Activated CD8-positive, alpha-beta T cell treated with anti-CD3 and anti-CD28 coated beads for 36 hours (primary cell): ENCODE data around the gene ADIPOR1. TPM values are rescaled to one million over a fixed set of nuclear protein-coding genes. Genes with fewer than 3 reads are reported as not detected.

ENCODE experiments used
- ATAC-seq: fragments of 200-7000 bp; cut with Tn5 transposase; one replicate; pipeline ENCODE4 v1.10.0; 2021; ENCODE audit warnings: mild to moderate bottlenecking, moderate library complexity
- CTCF ChIA-PET: fragments of 350-600 bp; sonication (Branson Sonifier 250); formaldehyde crosslinking; loops from one replicate; lab custom pipeline; 2021; ENCODE audit warnings: antibody characterized with exemption; lab: Charles Lee
- POLR2A ChIA-PET: fragments of 350-600 bp; sonication (Branson Sonifier 250); formaldehyde crosslinking; loops from one replicate; lab custom pipeline; 2021; ENCODE audit warnings: antibody characterized with exemption; lab: Charles Lee
- DNase-seq: peaks from one replicate; pipeline ENCODE4 v3.0.0-alpha.2; 2020
- H3K27ac Mint-ChIP-seq: one replicate; pipeline ENCODE4 v1.8.0; 2021; ENCODE audit warnings: mild to moderate bottlenecking, mixed read lengths
- H3K27me3 Mint-ChIP-seq: one replicate; pipeline ENCODE4 v1.8.0; 2021; ENCODE audit warnings: mixed read lengths
- H3K36me3 Mint-ChIP-seq: one replicate; pipeline ENCODE4 v1.8.0; 2021; ENCODE audit warnings: low read depth, mixed read lengths
- H3K4me1 Mint-ChIP-seq: one replicate; pipeline ENCODE4 v1.8.0; 2021; ENCODE audit warnings: low read depth, mixed read lengths
- H3K4me3 Mint-ChIP-seq: one replicate; pipeline ENCODE4 v1.8.0; 2021; ENCODE audit warnings: mild to moderate bottlenecking, moderate library complexity, mixed read lengths
- H3K9me3 Mint-ChIP-seq: one replicate; pipeline ENCODE4 v1.8.0; 2021; ENCODE audit warnings: mixed read lengths
- intact Hi-C: fragments of 100-400 bp; cut with micrococcal nuclease; formaldehyde crosslinking; loops from one replicate; pipeline ENCODE4 v1.10.0; 2022
- total RNA-seq, 2 experiments: library from RNA; stranded (reverse); gene quantifications; one replicate each; pipeline ENCODE4 v1.2.3, GENCODE V29; 2021
- TF ChIP-seq, protein P1 (sequence below): fragments of 200-600 bp; IDR thresholded peaks from one replicate; pipeline ENCODE4 v1.8.0; 2022; ENCODE audit warnings: antibody characterized with exemption, mild to moderate bottlenecking

ADIPOR1 gene
- total RNA-seq, 2 experiments from 2014 or later: 64.8 to 67.0 TPM

GRCh38 chr1:202982715-202983430 is 24.8 kb upstream of the ADIPOR1 start:
- CTCF ChIA-PET: interaction anchor here (1.2 kb wide), 1 partner anchor 16 kb away, joined by 3 read pairs; no protein-coding TSS in a partner anchor

GRCh38 chr1:202981939-202982338 is 23.8 kb upstream of the ADIPOR1 start:
- no peak overlapping the region for H3K27ac Mint-ChIP-seq
- CTCF ChIA-PET: interaction anchor here (0.7 to 1.7 kb wide), 3 partner anchors 8 to 17 kb away, joined by 5 to 9 read pairs (median 5); no protein-coding TSS in a partner anchor
- no peaks in the 10 kb centered on the region for H3K9me3 Mint-ChIP-seq
- POLR2A ChIA-PET: interaction anchor here (1.1 kb wide), 1 partner anchor 325 kb away, joined by 4 read pairs; no protein-coding TSS in a partner anchor
- H3K27me3 Mint-ChIP-seq: peaks cover 18% of the 10 kb centered on the region
- DNase-seq: no peak
- ATAC-seq: no peak
- intact Hi-C loops: no loop called here
- no peaks in the 10 kb centered on the region for H3K36me3 Mint-ChIP-seq
- TF ChIP-seq, protein P1, sequence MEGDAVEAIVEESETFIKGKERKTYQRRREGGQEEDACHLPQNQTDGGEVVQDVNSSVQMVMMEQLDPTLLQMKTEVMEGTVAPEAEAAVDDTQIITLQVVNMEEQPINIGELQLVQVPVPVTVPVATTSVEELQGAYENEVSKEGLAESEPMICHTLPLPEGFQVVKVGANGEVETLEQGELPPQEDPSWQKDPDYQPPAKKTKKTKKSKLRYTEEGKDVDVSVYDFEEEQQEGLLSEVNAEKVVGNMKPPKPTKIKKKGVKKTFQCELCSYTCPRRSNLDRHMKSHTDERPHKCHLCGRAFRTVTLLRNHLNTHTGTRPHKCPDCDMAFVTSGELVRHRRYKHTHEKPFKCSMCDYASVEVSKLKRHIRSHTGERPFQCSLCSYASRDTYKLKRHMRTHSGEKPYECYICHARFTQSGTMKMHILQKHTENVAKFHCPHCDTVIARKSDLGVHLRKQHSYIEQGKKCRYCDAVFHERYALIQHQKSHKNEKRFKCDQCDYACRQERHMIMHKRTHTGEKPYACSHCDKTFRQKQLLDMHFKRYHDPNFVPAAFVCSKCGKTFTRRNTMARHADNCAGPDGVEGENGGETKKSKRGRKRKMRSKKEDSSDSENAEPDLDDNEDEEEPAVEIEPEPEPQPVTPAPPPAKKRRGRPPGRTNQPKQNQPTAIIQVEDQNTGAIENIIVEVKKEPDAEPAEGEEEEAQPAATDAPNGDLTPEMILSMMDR: no peak
- no peaks in the 10 kb centered on the region for H3K4me1 Mint-ChIP-seq
- H3K4me3 Mint-ChIP-seq: no peak overlapping the region

More at GRCh38 chr1:202982715-202983430, 24.8 kb upstream of the ADIPOR1 start:
- ATAC-seq: no peak
- POLR2A ChIA-PET: interaction anchor here (0.6 kb wide), 1 partner anchor 707 kb away, joined by 3 read pairs; no protein-coding TSS in a partner anchor
- no peaks in the 10 kb centered on the region for H3K9me3 Mint-ChIP-seq
- no peaks in the 10 kb centered on the region for H3K36me3 Mint-ChIP-seq
- TF ChIP-seq, protein P1: no peak
- no peak for DNase-seq
- intact Hi-C loops: no loop called here
- H3K27ac Mint-ChIP-seq: no peak overlapping the region
- no peak overlapping the region for H3K4me3 Mint-ChIP-seq
- H3K4me1 Mint-ChIP-seq: no peaks in the 10 kb centered on the region
- H3K27me3 Mint-ChIP-seq: peaks cover 13% of the 10 kb centered on the region

DNA sequence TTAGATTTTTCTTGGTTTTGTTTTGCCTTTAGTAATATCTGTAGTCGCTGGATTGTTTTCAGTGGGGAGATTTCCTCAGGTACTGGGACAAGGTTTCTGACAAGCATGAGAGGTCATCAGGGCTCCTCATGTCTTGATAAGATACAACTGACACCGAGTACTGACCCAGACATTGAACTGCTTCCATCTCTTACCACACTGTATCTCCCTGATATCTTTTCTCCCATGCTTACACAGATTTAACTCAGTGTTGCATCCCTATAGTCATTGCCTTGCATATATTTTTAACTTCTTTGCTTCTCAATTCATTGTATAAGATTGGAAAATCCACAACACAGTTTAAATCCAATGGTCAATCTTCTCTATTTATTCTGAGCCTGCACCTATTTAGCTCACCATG is 21.3 kb upstream of the ADIPOR1 start:
- intact Hi-C loops: no loop called here
- TF ChIP-seq, protein P1: no peak
- Mint-ChIP-seq H3K36me3 (no peaks in the 10 kb centered on the region), H3K27ac (no peak overlapping the region), H3K4me1 (no peaks in the 10 kb centered on the region), H3K27me3 (peaks cover 21% of the 10 kb centered on the region), H3K9me3 (no peaks in the 10 kb centered on the region), H3K4me3 (no peak overlapping the region)
- CTCF ChIA-PET: no interaction called here
- ATAC-seq (no peak), DNase-seq (no peak)
- POLR2A ChIA-PET: no interaction called here

DNA sequence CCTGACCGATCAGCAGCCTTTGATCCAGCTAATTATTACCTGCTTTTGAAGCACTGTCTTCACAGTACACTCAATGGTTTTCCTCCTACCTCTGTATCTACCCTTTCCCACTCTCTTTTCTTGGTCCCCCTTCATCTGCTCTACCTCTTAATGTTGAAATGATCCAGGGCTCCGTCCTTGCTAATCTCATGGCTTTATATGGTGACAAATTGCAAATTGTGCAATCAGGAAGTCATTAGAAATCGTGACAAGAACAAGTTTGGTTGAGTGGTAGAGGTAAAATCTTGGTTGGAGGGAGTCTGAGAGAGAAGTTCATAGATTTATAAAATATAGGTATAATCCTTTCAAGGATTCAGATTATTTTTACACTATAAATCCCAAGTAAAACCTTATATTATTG is 18.5 kb upstream of the ADIPOR1 start:
- H3K36me3 Mint-ChIP-seq: no peaks in the 10 kb centered on the region
- no peaks in the 10 kb centered on the region for H3K9me3 Mint-ChIP-seq
- POLR2A ChIA-PET: interaction anchor here (0.6 kb wide), 1 partner anchor 269 kb away, joined by 4 read pairs; no protein-coding TSS in a partner anchor
- intact Hi-C loops: no loop called here
- no peak overlapping the region for H3K27ac Mint-ChIP-seq
- no peaks in the 10 kb centered on the region for H3K4me1 Mint-ChIP-seq
- DNase-seq (no peak), ATAC-seq (no peak)
- peaks cover 21% of the 10 kb centered on the region for H3K27me3 Mint-ChIP-seq
- CTCF ChIA-PET: interaction anchor here (2.7 kb wide), 1 partner anchor 22 kb away, joined by 9 read pairs; no protein-coding TSS in a partner anchor
- no peak overlapping the region for H3K4me3 Mint-ChIP-seq
- TF ChIP-seq, protein P1: no peak

DNA sequence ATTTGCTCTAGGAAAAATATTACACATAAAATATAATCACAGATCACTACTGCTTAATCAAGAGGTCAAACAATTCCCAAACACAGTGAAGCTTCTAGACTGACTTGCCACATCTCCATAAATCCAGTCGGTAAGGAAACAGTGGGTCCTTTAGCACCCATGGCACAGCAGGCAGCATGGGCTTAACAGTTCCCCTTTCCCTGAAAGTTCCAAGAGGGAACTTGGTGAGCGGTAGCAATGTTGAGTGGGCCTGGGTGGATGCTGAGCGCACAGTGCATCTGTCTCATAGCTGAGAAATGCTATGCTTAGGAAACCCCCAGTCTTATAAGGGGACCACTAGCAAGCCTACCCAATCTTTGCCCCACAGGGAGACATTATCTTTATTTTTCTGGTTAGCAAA is 16.7 kb upstream of the ADIPOR1 start:
- H3K27me3 Mint-ChIP-seq: peaks cover 18% of the 10 kb centered on the region
- no peak overlapping the region for H3K27ac Mint-ChIP-seq
- TF ChIP-seq, protein P1: no peak
- no peak for ATAC-seq
- no peaks in the 10 kb centered on the region for H3K36me3 Mint-ChIP-seq
- POLR2A ChIA-PET: interaction anchor here (1.4 kb wide), 1 partner anchor 48 kb away, joined by 5 read pairs; the partner anchor contains the start of gene KLHL12
- H3K9me3 Mint-ChIP-seq: no peaks in the 10 kb centered on the region
- H3K4me1 Mint-ChIP-seq: no peaks in the 10 kb centered on the region
- CTCF ChIA-PET: interaction anchor here (4.0 kb wide), 1 partner anchor 24 kb away, joined by 23 read pairs; no protein-coding TSS in a partner anchor
- no peak overlapping the region for H3K4me3 Mint-ChIP-seq
- DNase-seq: no peak
- intact Hi-C loops: no loop called here
